ENCODE data around the gene DNAAF9.
"Not testable (repeated sequence)": the region's sequence is repeated elsewhere in the genome, so short reads cannot be mapped to it uniquely, and the experiment has no call there.

Gene DNAAF9

GRCh38 chr20:3407040-3407770 lies at the start of gene DNAAF9:
Gene DNAAF9, minus strand, starts transcription at chr20:3407669. Its CDS starts 112 bp downstream, at chr20:3407557.
- peak; percentile 31 to 42 for DNase-seq

GRCh38 chr20:3456648-3457047 lies 49.2 kb upstream of the DNAAF9 start:
- DNase-seq = no peak

- DNase-seq = no peak
Measured at GRCh38 chr20:3454831-3455230, 47.4 kb upstream of the DNAAF9 start.

GRCh38 chr20:3452690-3453089 lies 45.2 kb upstream of the DNAAF9 start:
- no peak for DNase-seq

DNA sequence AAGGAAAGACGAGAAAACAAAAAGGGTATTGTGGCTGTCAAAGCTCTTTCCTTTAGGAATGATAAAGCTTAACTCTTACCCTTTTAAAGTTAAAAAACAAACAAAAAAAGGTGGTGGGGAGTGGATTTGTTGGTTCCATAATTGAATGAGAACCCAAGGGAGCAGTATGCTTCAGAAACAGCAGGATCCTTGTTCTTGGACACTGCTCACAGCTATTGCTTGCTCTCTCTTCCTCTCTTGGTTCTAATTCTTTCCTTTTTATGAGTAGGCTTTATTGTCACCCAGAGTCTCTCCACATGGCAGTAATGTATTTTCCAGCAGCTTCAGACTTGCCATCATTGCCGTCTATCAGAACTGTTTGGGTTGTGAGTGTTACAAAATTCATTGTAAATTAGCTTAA lies 44.7 kb upstream of the DNAAF9 start:
- no peak for DNase-seq

GRCh38 chr20:3449319-3449718 lies 41.9 kb upstream of the DNAAF9 start:
- no peak for DNase-seq

DNA sequence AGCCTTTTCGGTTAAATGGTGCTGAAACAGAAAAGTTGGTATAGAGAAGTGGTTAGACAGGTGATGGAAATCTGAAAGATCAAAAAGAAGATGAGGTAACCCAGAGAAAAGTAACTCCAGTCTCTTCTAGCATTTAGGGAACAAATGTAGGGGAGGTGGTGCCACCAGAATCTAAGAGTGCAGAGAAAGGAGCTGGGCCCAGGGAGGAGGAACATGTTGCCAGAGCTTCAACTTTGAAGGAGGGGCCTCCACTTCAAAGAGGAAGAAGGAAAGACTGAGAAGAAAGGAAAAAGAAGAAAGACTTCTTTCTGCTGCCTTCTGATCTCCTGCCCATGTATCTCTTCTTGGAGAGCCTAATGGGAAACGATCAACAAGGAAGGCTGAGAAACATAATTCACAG lies 39.9 kb upstream of the DNAAF9 start:
- no peak for DNase-seq

- no peak for DNase-seq
Measured at GRCh38 chr20:3446779-3447178, 39.3 kb upstream of the DNAAF9 start.

DNA sequence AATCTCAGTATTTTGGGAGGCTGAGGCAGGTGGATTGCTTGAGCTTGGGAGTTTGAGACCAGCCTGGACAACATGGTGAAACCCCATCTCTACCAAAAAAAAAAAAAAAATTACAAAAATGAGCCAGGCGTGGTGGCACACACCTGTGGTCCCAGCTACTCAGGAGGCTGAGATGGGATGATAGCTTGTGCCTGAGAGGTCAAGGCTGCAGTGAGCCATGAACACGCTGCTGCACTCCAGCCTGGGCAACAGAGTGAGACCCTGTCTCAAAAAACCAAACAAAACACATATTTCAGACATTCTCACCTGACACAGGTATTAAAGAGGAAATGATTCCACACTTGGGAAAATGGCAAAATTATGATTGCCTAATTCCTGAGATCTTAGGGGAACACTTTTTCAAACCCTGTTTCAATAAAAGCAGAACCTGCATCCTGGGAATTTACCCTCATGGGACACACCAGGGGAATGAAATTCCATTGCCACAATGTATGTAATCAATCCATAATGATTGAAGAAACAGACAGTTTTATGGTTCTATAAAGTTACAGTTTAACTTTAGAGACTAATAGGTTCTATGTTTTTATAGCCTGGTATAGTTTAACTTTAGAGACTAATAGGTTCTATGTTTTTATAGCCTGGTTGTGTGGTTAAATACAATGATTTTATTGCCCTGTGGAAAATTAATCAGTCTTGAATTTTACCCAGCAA lies 29.6 kb upstream of the DNAAF9 start:
- no peak for DNase-seq

- DNase-seq = no peak
Measured at GRCh38 chr20:3434232-3434631, 26.8 kb upstream of the DNAAF9 start.

GRCh38 chr20:3433744-3434143 lies 26.3 kb upstream of the DNAAF9 start:
- no peak for DNase-seq

GRCh38 chr20:3432844-3433243 lies 25.4 kb upstream of the DNAAF9 start:
- DNase-seq = no peak

GRCh38 chr20:3431109-3431508 lies 23.6 kb upstream of the DNAAF9 start:
- no peak for DNase-seq

DNA sequence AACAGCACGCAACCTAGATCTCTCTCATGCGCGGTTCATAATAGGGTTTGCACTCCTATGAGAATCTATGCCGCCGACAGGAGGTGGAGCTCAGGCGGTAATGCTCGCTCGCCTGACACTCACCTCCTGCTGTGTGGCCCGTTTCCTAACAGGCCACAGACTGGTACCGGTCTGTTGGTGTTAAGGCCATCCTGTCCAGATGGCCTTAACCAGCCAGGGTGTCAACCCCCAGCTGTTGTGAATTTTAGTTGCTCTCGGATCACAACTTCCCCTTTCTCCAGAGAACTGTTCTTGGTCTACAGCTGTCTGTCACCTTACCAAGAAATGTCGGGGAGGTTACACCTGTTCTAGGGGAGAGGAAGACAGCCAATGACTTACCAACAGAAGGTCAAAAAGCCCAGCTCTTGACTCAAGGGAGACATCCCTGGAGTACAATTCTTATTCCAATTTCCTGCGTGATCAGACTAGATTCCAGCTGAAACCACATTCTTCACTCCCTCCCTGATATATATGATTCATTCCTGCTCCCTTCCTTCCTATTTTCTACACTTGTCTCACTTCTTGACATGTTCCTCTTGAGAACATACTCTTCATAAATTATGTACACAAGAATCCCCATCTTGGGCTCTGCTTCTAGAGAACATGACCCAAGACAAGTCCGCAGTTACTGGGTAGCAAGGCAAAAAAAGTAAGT lies 23.1 kb upstream of the DNAAF9 start:
- no peak for DNase-seq

GRCh38 chr20:3426766-3427165 lies 19.3 kb upstream of the DNAAF9 start:
- not testable (repeated sequence) for DNase-seq

- no peak for DNase-seq
Measured at GRCh38 chr20:3423126-3423525, 15.7 kb upstream of the DNAAF9 start.

DNA sequence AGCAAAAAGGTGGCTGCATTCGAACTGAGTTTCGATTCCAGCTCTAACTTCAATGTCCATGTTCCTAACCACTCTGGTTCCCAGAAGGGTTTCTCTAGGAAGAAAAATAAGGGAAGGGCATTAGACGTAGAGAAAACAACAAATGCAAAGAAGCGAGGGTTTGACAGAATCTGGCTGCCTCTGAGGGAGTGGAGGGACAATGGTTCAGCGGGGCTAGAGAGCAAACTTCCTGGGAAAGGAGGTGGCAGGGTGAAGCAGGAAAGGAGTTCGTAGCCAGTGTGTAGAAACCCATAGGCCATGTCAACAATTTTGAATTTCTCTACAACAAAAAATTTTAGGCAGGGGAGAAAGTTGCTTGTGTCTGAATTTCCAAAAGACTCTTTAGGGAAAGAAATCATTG lies 14.5 kb upstream of the DNAAF9 start:
- DNase-seq = no peak

DNA sequence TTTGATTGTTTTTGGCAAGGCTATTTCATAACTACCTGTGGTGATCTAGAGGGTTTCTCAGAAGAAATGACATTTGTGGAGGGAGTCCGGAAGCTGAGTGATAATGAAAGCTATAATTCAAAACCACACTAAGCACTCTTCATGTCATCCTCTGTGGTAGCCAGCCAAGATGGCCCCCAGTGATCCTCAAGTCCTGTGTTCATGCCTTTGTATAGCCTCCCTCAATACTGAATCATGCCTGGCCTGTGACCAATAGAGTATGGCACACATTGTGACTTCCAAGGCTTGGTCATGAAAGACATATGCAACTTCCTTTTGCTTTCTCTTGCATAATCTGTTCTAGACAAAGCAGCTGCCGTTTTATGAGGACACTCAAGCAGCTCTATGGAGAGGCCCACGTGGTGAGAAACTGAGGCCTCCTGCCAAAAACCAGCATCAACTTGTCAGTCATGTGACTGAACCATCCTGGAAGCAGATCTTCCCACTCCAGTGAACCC lies 12.8 kb upstream of the DNAAF9 start:
- peak; percentile 35 to 41 for DNase-seq

DNA sequence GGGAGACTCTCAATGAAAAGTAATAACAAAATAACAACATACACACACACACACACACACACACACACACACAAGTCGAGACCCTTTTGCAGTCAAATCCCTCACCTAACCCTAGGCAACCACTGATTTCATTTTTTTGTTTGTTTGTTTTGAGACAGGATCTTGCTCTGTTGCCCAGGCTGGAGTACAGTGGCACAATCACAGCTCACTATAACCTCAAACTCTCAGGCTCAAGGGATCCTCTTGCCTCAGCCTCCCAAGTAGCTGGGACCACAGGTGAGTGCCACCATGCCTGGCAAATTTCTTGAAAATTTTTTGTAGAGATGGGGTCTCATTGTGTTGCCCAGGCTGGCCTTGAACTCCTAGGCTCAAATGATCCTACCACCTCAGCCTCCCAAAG lies 10.7 kb upstream of the DNAAF9 start:
- not testable (repeated sequence) for DNase-seq

DNA sequence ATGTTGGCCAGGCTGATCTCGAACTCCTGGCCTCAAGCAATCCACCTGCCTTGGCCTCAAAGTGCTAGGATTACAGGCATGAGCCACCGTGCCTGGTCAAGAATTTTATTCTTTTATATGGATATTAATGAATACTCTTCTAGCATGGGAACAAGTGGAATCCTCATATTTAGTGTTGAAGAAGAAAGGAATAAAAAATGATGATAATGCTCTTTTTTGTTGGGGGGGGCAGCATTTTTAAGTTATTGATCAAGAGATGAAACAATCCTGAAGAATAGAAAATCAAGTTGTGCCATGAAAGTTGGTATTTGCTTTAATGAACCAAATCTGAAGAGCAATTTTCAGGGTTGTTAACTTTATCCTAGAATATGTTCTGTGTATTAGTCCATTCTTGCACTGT lies 6.7 kb upstream of the DNAAF9 start:
- no peak for DNase-seq

DNA sequence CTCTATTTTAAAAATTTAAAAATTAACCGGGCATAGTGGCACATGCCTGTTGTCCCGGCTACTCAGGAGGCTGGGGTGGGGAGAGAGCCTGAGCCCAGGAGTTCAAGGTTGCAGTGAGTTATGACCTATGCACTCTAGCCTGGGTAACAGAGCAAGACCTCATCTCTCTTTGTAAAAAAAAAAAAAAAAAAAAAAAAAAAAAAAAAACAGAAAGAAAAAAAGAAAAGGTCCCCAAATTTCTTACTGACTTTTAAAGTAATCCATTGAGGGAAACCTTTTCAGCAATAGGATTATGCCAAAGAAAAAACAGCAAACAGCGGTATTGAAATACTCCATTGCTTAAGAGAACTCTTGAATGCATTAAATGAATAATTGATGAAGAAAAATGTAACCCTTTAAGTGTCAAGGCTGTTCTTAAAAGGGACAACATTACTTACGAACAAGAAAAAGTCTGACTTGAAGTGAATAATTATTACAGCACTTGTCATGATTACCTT lies 6.0 kb upstream of the DNAAF9 start:
- DNase-seq = no peak

DNA sequence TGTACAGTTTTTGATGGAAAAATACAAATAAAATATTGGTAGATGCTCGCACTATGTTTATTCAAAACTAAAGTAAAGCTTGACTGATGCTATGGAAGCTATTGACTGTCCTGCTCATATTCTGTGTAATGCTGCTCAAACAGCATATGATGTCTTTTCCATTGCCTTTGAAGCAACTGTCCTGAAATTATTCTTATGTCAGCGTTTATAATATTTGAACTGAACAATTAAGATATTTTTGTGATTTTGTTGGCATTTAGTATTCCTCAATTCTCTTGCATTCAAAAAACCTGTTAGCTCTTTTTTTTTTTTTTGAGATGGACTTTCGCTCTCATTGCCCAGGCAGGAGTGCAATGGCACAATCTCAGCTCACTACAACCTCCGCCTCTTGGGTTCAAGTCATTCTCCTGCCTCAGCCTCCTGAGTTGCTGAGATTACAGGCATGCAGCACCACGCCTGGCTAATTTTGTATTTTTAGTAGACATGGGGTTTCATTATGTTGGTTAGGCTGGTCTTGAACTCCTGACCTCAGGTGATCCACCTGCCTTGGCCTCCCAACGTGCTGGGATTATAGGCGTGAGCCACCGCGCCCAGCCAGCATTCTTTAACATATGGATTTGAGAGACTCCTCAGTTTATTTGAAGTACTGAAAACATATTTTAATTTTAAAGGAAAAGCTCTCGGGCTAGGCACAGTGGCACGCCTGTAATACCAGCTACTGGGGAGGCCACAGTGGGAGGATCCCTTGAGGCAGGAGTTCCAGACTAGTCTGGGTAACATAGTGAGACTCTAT lies 5.3 kb upstream of the DNAAF9 start:
- no peak for DNase-seq

DNA sequence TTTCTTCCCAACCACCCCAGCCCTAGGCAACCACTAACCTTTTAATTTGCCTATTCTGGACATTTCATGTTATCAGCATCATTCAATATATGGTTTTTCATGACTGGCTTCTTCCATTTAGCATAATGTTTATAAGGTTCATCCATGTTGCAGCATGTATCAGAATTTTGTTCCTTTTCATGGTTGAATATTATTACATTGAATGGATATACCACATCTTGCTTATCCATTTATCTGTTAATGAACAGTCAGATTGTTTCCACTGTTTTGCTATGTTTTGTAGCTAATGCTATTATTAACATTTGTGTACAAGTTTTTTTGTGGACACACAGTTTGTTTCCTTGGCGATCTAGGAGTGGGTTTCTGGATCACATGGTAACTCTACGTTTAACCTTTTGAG lies 3.0 kb upstream of the DNAAF9 start:
- no peak for DNase-seq

All from stimulated activated CD4-positive, alpha-beta T cell treated with anti-CD3 and anti-CD28 coated beads, Interleukin-2, amount 100 ng/mL, for 48 hours (primary cell).